GM23338 (cell line): ENCODE results near the gene PPP1R18. TPM values are rescaled to one million over a fixed set of nuclear protein-coding genes. Genes with fewer than 3 reads are reported as not detected.

ENCODE experiments used
- ATAC-seq: fragments of 200-7000 bp; cut with Tn5 transposase; 3 replicates; pipeline ENCODE4 v1.9.1; 2020
- DNase-seq: peaks from one replicate; pipeline ENCODE4 v3.0.0-alpha.2; 2015; ENCODE audit warnings: low spot score
- H2AFZ ChIP-seq: fragments of 200-600 bp; sonication (generic); 2 replicates; pipeline ENCODE4 v1.8.0; 2016; ENCODE audit warnings: antibody characterized with exemption, mild to moderate bottlenecking, moderate library complexity
- H3F3A ChIP-seq: fragments of 200-600 bp; sonication (generic); replicated peaks from 2 replicates; pipeline ENCODE4 v1.8.0; 2017; ENCODE audit warnings: antibody characterized with exemption, mixed run types, low read depth
- H3K27ac ChIP-seq: fragments of 200-600 bp; sonication (generic); 2 replicates; pipeline ENCODE4 v1.6.1; 2016; ENCODE audit warnings: low read depth
- H3K27me3 ChIP-seq: fragments of 200-600 bp; sonication (generic); 2 replicates; pipeline ENCODE4 v1.8.0; 2016; ENCODE audit warnings: mild to moderate bottlenecking, mixed run types, moderate library complexity; ENCODE audit not compliant: insufficient read depth
- H3K36me3 ChIP-seq: fragments of 200-600 bp; sonication (generic); 2 replicates; pipeline ENCODE4 v1.8.0; 2016; ENCODE audit warnings: mild to moderate bottlenecking; ENCODE audit not compliant: insufficient read depth
- H3K4me1 ChIP-seq: fragments of 200-600 bp; sonication (generic); 2 replicates; pipeline ENCODE4 v1.8.0; 2016; ENCODE audit warnings: mild to moderate bottlenecking, moderate library complexity; ENCODE audit not compliant: insufficient read depth
- H3K4me2 ChIP-seq: fragments of 200-600 bp; sonication (generic); 2 replicates; pipeline ENCODE4 v1.7.1; 2017; ENCODE audit warnings: mixed run types
- H3K4me3 ChIP-seq: fragments of 200-600 bp; sonication (generic); 2 replicates; pipeline ENCODE4 v1.6.1; 2016; ENCODE audit warnings: mixed run types
- H3K79me2 ChIP-seq: fragments of 200-600 bp; sonication (generic); replicated peaks from 2 replicates; pipeline ENCODE4 v1.8.0; 2017; ENCODE audit warnings: mild to moderate bottlenecking; ENCODE audit not compliant: insufficient read depth
- H3K9me2 ChIP-seq: fragments of 200-600 bp; sonication (generic); 2 replicates; pipeline ENCODE4 v1.8.0; 2017; ENCODE audit not compliant: insufficient read depth
- H4K20me1 ChIP-seq: fragments of 200-600 bp; sonication (generic); replicated peaks from 2 replicates; pipeline ENCODE4 v1.8.0; 2017; ENCODE audit warnings: mild to moderate bottlenecking; ENCODE audit not compliant: insufficient read depth
- H3K27ac Mint-ChIP-seq: 2 replicates; pipeline ENCODE4 v1.8.0; 2020; ENCODE audit warnings: inconsistent platforms, mild to moderate bottlenecking, moderate library complexity, mixed read lengths
- H3K27me3 Mint-ChIP-seq: 3 replicates; pipeline ENCODE4 v1.8.0; 2022; ENCODE audit warnings: low read depth, mild to moderate bottlenecking, moderate library complexity, mixed read lengths, inconsistent platforms; ENCODE audit not compliant: insufficient read depth, poor library complexity
- H3K36me3 Mint-ChIP-seq: 3 replicates; pipeline ENCODE4 v1.8.0; 2021; ENCODE audit warnings: low read depth, mild to moderate bottlenecking, inconsistent platforms, moderate library complexity, mixed read lengths
- H3K4me1 Mint-ChIP-seq: 3 replicates; pipeline ENCODE4 v1.8.0; 2020; ENCODE audit warnings: mild to moderate bottlenecking, inconsistent platforms, mixed read lengths
- H3K4me3 Mint-ChIP-seq: 3 replicates; pipeline ENCODE4 v1.8.0; 2021; ENCODE audit warnings: moderate library complexity, mild to moderate bottlenecking, inconsistent platforms, mixed read lengths
- H3K9me3 Mint-ChIP-seq: 3 replicates; pipeline ENCODE4 v1.8.0; 2020; ENCODE audit warnings: moderate library complexity, mild to moderate bottlenecking, inconsistent platforms, mixed read lengths
- CREB1 ChIP-seq: fragments of 250-450 bp; sonication (Bioruptor Pico); IDR thresholded peaks from 2 replicates; pipeline ENCODE4 v1.5.0; 2020; ENCODE audit warnings: low read depth, mild to moderate bottlenecking, moderate library complexity
- ETS1 ChIP-seq: IDR thresholded peaks from 2 replicates; pipeline ENCODE4 v1.6.1; 2016; ENCODE audit warnings: antibody characterized with exemption
- EZH2phosphoT487 ChIP-seq: fragments of 200-600 bp; sonication (generic); IDR thresholded peaks from one replicate; pipeline ENCODE4 v1.8.1; 2018; ENCODE audit warnings: antibody characterized with exemption; ENCODE audit not compliant: unreplicated experiment
- JUNB ChIP-seq: IDR thresholded peaks from one replicate; pipeline ENCODE4 v1.6.1; 2016; ENCODE audit warnings: antibody characterized with exemption; ENCODE audit not compliant: unreplicated experiment
- STAT1 ChIP-seq: IDR thresholded peaks from one replicate; pipeline ENCODE4 v1.6.1; 2016; ENCODE audit warnings: antibody characterized with exemption; ENCODE audit not compliant: unreplicated experiment
- ZNF331 ChIP-seq: fragments of 250-450 bp; sonication (Bioruptor Pico); IDR thresholded peaks from 2 replicates; pipeline ENCODE4 v1.5.0; 2020; ENCODE audit warnings: low read depth, mild to moderate bottlenecking, moderate library complexity
- ZNF462 ChIP-seq: fragments of 250-450 bp; sonication (Bioruptor Pico); IDR thresholded peaks from 2 replicates; pipeline ENCODE4 v1.5.0; 2020; ENCODE audit warnings: mild to moderate bottlenecking, moderate library complexity
- polyA plus RNA-seq: library from polyadenylated mRNA; unstranded; fragments of >200 nt; fragmentation: Nextera tagmentation; extraction: Ambion mirVana; gene quantifications from 2 replicates; pipeline ENCODE4 v1.2.1, GENCODE V29; 2016
- total RNA-seq: library from RNA; depleted of rRNA; stranded (reverse); fragments of >200 nt; shearing (Covaris generic); gene quantifications from 2 replicates; pipeline ENCODE4 v1.2.3, GENCODE V29; 2014

The PPP1R18 gene
- total and polyA plus RNA-seq, 2 experiments from 2014 or later: 17.1 to 19.2 TPM

DNA sequence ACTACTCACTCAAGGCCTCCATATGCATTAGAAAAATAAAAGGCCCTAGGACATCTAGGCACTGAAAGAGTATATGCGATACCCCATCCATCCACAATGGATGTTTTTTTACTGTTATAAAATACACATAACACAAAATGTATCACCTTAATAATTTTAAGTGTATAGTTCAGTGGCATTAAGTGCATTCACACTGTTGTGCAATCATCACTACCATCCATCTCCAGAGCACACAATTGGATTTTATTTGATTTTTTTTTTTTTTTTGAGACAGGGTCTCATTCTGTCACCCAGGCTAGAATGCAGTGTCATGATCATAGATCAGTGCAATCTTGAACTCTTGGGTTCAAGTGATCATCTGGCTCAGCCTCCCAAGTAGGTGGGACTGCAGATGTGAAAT, 27.8 kb upstream of the PPP1R18 start:
- Histone ChIP-seq H3K27me3 (no peaks in the 10 kb centered on the region), H3K4me3 (no peak overlapping the region), H3F3A (0 out of 2 replicates have a peak, but pooled peaks cover 2% of the 10 kb centered on the region), H3K4me1 (peaks cover 7% of the 10 kb centered on the region), H2AFZ (no peak overlapping the region), H3K9me2 (no peaks in the 10 kb centered on the region), H3K36me3 (peaks cover 32% of the 10 kb centered on the region), H3K4me2 (no peak overlapping the region), H3K79me2 (peaks cover 32% of the 10 kb centered on the region), H4K20me1 (peaks cover 7% of the 10 kb centered on the region; the same call in 1 of the 2 replicates), H3K27ac (no peak overlapping the region)
- Mint-ChIP-seq H3K36me3 (peaks cover 60% of the 10 kb centered on the region), H3K9me3 (0 out of 3 replicates have a peak, but pooled peaks cover 2% of the 10 kb centered on the region), H3K27ac (no peak overlapping the region), H3K27me3 (peaks cover 4% of the 10 kb centered on the region), H3K4me3 (no peak overlapping the region), H3K4me1 (peaks cover 21% of the 10 kb centered on the region)
- no peak for ATAC-seq
- DNase-seq: no peak
- TF ChIP-seq ZNF462: no peak
- no peak for TF ChIP-seq EZH2phosphoT487
- no peak for TF ChIP-seq STAT1
- no peak for TF ChIP-seq CREB1 (CRISPR knock-in tag)
- no peak for TF ChIP-seq ZNF331
- TF ChIP-seq ETS1: no peak
- no peak for TF ChIP-seq JUNB
